ENCODE measurements around the gene RIOX2.
A peak's percentile ranks its signal among the peaks of the same experiment; 100 is the strongest.
"Not testable (repeated sequence)": the region's sequence is repeated elsewhere in the genome, so short reads cannot be mapped to it uniquely, and the experiment has no call there.

RIOX2 gene

GRCh38 chr3:97971679-97972567 lies at the start of gene RIOX2:
TSS of gene RIOX2 (minus strand) at chr3:97972431. CDS start at chr3:97967593, 4,838 bp downstream.
- DNase-seq = peak; percentile 25

DNA sequence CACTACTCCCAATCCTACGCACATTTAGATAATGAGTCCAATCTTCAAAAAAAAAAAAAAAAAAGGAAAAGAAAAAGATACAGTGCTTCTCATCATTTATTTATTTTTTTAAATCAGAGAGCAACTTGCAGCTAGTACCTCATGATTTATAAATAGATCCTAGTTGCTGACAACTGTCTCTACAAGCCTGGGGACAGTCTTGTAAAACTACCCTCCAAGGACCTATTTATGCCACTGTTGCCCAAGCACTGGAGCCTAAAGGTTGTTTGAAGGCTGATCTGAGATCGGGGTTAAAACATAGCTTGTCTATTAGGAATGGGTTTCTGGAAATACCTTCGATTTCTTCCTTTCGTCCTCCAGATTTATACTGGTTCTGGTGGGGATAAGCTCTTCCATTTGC lies 48.2 kb upstream of the RIOX2 start:
- DNase-seq = no peak

DNA sequence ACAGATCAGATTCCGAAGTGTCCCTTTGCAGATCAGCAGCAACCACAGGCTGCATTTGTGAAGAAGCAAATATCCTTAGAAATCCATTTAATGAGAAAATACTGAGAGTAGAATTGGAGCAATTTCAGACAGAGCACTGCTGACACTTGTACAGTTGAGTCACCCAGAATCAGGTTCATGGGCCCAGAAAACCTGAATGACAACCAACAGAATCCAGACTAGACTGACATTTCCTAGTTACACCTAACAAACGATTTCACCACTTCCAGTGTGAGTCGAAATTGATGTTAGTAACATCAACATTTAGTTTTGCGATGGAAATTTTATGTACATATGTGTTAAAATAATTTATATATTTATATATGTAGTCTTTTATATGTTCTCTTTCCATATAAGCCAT lies 46.1 kb upstream of the RIOX2 start:
- DNase-seq = no peak

GRCh38 chr3:98014268-98014585 lies 42.0 kb upstream of the RIOX2 start:
- DNase-seq = no peak

- DNase-seq = no peak
Observed at GRCh38 chr3:98013411-98014267, 41.4 kb upstream of the RIOX2 start.

GRCh38 chr3:98012979-98013378 lies 40.7 kb upstream of the RIOX2 start:
- DNase-seq = no peak

GRCh38 chr3:98010883-98011449 lies 38.7 kb upstream of the RIOX2 start:
- DNase-seq = not testable (repeated sequence)

DNA sequence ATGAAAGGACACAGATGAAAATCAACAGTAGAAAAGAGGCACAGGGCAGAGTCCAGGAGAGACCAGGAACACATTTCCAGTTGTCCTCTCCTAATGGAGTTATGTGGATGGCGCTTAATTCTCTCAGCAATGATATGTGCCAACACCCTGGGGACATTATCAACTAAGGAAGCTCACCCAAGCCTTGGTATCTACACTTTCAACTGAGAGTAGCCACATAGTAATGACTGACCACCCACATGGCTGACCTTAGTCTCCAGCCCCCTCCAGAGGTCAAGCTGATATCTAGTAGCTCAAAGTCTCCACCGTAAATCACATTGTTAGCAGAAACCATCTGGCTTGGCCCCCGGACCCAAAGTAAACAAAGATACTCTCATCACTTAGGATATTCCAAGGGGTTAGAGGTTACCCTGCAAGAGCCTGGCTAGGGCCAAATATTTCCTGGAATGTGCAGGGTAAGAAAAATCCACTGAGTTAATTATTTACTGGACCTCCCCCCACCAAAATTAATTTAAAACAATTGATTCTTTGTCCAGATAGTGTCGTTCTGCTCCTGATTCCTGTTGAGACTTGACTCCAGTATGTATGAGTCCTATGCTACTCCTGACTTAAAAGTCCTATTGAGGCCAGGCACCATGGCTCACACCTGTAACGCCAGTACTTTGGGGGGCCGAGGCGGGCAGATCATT lies 38.1 kb upstream of the RIOX2 start:
- DNase-seq = no peak

DNA sequence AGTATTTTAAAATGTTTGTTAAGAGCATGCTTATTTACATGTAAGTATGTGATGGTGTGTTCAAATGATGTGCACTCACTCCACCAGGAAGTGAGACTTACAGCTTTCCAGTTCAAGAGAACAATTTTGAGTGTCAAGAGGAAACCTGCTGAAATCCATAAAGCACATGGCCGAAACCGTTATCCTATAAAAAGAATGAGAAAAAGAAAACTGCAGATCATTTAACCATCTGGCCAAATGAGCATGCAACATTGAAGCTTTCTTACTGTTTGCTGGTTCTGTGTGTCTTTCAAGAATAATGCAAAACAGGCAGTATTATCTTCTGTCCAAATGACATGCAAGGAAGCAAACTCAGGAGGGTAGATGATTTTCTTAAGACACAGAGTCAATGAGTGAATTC lies 36.6 kb upstream of the RIOX2 start:
- DNase-seq = no peak

- DNase-seq = no peak
Observed at GRCh38 chr3:98005438-98005837, 33.2 kb upstream of the RIOX2 start.

DNA sequence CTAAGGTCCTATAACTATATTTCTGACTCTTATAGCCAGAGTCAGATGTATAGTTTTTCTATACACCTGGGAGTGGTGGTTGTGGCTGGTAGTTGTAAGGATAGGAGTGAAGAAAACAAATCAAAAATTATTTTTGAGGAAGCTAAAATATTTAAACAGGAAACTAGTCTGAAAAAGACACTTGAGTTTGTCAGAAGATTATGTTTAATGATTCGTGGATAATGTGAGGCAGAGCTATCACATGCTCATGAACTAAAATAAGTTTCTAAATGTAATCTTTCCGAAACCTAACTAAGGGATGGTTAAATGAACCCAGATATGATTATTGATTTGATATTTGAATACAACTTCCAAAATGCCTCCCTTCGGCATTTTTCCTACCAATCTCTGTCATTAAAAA lies 32.5 kb upstream of the RIOX2 start:
- DNase-seq = no peak

GRCh38 chr3:98003306-98003969 lies 31.2 kb upstream of the RIOX2 start:
- no peak for DNase-seq

DNA sequence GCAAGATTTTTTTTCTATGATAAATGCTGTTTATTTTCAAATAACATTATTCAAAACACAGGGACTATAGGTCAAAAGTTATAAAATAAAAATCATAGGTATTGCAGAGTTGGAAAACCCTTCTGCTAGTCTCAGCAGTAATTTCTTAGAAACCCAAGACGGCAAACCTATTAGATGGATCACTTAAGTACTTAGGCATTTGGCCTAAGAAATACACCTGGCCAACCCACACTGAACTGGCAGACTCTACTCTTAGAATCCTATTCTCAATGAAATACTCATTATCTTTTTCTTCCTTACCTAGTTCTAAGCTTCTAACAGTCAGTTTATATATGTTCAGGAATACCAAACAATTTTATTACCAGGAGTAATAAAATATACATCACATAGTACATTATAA lies 30.5 kb upstream of the RIOX2 start:
- no peak for DNase-seq

GRCh38 chr3:97999994-98000393 lies 27.8 kb upstream of the RIOX2 start:
- DNase-seq = no peak

DNA sequence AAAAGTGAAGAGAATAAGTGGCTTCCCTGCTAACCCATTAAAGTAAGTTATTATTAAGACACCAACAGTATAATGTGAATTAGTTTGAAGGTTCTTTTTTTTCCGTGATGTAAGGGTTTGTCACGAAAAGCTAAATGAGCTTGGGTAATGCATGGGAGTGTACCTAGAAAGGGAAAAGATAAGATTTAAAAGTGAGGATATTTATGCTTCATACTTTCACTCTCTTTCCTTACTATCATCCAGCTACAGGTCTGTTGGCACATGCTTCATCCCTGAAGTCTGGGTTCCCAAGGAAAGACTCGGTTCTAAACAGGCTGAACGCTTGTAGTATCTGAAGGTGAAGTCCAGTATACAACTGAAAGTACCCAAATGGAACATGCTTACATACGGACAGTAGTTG lies 26.9 kb upstream of the RIOX2 start:
- no peak for DNase-seq

DNA sequence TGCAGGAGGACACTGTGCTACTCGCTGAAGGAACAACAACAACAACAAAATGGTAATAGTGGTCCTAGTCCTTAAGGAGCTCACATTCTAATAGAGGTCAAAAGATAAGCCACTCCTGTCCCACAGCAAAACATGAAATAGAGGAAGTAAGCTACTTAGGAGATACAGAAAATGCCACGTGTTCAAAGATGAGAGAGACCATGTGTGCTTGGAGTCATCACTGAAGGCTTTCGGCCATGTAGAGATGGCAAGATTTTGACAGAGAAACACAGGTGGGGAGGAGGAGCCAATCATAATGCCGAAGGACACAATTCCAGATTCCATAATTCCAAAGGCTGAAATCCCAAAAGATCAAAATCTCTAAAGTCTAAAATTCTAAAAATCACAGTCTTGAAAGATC lies 24.8 kb upstream of the RIOX2 start:
- DNase-seq = no peak

- DNase-seq = no peak
Observed at GRCh38 chr3:97994328-97994945, 22.2 kb upstream of the RIOX2 start.

DNA sequence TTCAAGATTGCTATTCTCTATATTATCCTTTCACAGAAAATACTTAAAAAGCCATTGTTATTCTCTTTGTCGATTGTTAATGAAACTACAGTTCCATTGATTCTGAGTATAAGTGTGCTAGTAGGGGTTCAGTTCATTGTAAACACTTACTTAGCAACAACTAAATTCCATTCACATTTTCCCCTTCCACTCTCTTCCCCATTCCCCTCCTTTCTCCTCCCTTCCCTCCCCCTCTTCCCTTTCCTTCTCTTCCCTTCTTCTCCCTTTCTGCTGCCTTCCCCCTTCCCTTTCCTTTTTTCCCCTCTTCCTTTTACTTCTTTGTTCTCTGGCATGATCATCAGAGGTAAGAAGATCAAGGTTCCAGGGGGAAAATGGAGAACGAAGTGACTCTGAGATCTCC lies 21.3 kb upstream of the RIOX2 start:
- DNase-seq = no peak

DNA sequence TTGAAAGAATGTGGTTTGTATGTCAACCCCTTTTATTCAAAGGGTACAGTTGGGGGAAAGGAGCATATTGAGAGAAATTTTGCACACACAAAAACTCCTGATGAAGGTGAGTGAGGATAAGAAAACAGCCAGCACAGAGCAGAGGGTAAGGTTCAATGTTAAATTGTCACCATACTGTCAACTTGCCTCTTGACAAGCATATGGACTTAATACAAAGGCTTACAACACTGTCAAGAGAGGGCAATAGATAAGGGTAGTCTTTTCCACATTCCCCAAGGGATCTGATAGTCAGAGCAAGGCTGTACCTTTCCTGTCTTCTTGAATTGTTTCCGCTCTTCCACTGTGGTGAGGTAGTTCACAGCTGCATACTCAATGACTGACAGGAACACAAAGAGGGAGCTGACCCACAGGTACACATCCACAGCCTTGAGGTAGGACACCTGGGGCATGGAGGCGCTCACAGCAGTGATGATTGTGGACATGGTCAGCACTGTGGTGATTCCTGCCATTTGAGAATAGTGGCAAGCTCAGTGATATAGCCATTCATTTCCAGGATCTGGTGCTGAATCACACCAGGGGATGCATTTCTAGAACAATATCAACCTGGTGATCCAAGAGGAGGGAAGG lies 20.4 kb upstream of the RIOX2 start:
- no peak for DNase-seq

- DNase-seq = no peak
Observed at GRCh38 chr3:97991293-97991682, 19.1 kb upstream of the RIOX2 start.

DNA sequence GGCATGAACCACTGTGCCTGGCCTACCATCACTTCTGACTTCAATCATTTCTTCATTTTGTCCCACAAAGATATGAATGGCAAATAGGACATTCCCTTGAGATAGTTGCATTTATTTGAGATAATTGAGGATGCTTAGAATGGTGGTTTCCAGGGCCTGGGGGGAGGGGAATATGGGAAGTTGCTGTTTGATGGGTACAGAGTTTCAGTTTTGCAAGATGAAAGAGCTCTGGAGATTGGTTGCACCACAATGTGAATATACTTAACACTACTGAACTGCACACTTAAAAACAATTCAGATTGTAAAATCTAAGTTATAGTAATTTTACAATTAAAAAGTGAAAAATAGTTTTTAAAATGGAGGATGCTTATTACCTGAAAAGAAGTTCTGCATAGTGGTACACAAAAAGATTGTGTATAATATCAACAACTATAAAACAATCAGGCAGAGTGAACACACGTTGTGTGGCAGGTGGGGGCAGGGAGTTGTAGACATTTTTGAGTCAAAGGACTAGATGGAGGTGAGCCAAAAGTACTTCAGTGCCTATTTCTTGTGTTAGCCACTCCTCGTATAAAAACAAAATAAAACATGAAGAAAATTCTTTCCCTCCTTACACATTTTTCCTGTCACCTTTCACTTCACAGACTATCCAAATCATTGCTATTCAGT lies 18.5 kb upstream of the RIOX2 start:
- DNase-seq = no peak

All from NCI-H1092 (cell line).